Caco-2 (cell line): ENCODE data around the gene SLC25A21. TPM values are rescaled to one million over a fixed set of nuclear protein-coding genes. Genes with fewer than 3 reads are reported as not detected.

ENCODE experiments used
- BruUV-seq: library from RNA; stranded (reverse); fragments of 400-500 nt; replicated peaks from 2 replicates; lab custom pipeline; 2021; lab: Mats Ljungman, UMichigan
- CTCF ChIA-PET: fragments of 300-600 bp; sonication (Branson Sonifier 250); formaldehyde crosslinking; loops from one replicate; lab custom pipeline; 2022; ENCODE audit warnings: antibody characterized with exemption; lab: Charles Lee
- POLR2A ChIA-PET: fragments of 300-600 bp; sonication (Branson Sonifier 250); formaldehyde crosslinking; loops from one replicate; lab custom pipeline; 2022; ENCODE audit warnings: antibody characterized with exemption; lab: Charles Lee
- DNase-seq, 2 experiments: peaks; one replicate each; pipeline versions ENCODE4 v3.0.0 to v3.0.0-alpha.2; 2020 to 2022
- H3K27me3 ChIP-seq: replicated peaks from 2 replicates; pipeline ENCODE4 v1.6.0; 2011; ENCODE audit warnings: low read length; ENCODE audit not compliant: control insufficient read depth, insufficient read depth
- H3K36me3 ChIP-seq: 2 replicates; pipeline ENCODE4 v1.5.1; 2011; ENCODE audit warnings: low read length; ENCODE audit not compliant: control insufficient read depth, insufficient read depth
- H3K4me1 ChIP-seq: fragments of 250-450 bp; sonication (Bioruptor Pico); 2 replicates; pipeline ENCODE4 v1.5.1; 2020; ENCODE audit warnings: mild to moderate bottlenecking
- H3K4me3 ChIP-seq: 2 replicates; pipeline ENCODE4 v1.5.1; 2011; ENCODE audit warnings: low read depth, mild to moderate bottlenecking, control low read depth, low read length
- H3K9me3 ChIP-seq: fragments of 250-450 bp; sonication (Bioruptor Pico); 2 replicates; pipeline ENCODE4 v1.5.1; 2020; ENCODE audit warnings: mild to moderate bottlenecking, moderate library complexity
- H3K27ac Mint-ChIP-seq: one replicate; pipeline ENCODE4 v1.8.0; 2022; ENCODE audit warnings: mixed read lengths; ENCODE audit not compliant: unreplicated experiment
- H3K27me3 Mint-ChIP-seq: one replicate; pipeline ENCODE4 v1.8.0; 2022; ENCODE audit warnings: mixed read lengths; ENCODE audit not compliant: insufficient read depth, unreplicated experiment
- H3K36me3 Mint-ChIP-seq: one replicate; pipeline ENCODE4 v1.8.0; 2022; ENCODE audit warnings: mild to moderate bottlenecking, mixed read lengths; ENCODE audit not compliant: insufficient read depth, unreplicated experiment
- H3K4me1 Mint-ChIP-seq: one replicate; pipeline ENCODE4 v1.8.0; 2022; ENCODE audit warnings: low read depth, mixed read lengths; ENCODE audit not compliant: unreplicated experiment
- H3K4me3 Mint-ChIP-seq: one replicate; pipeline ENCODE4 v1.8.0; 2022; ENCODE audit warnings: mild to moderate bottlenecking, moderate library complexity, mixed read lengths; ENCODE audit not compliant: unreplicated experiment
- H3K9me3 Mint-ChIP-seq: one replicate; pipeline ENCODE4 v1.8.0; 2022; ENCODE audit warnings: mixed read lengths; ENCODE audit not compliant: unreplicated experiment
- intact Hi-C: fragments of 100-400 bp; cut with micrococcal nuclease; formaldehyde crosslinking; loops from one replicate; pipeline ENCODE4 v1.10.0; 2022; ENCODE audit not compliant: unreplicated experiment
- total RNA-seq: library from RNA; stranded (reverse); gene quantifications from 2 replicates; pipeline ENCODE4 v1.2.3, GENCODE V29; 2022
- TF ChIP-seq, protein P1 (sequence below), 2 experiments: fragments of 200-600 bp in 1 of 2; IDR thresholded peaks; 1 replicate in 1 of 2; 2 replicates in 1 of 2; pipeline versions ENCODE4 v1.5.1 to v1.8.0; 2011 to 2022; ENCODE audit warnings: antibody characterized with exemption in 1 of 2, control low read depth in 1 of 2, inconsistent platforms in 1 of 2, low read depth in 1 of 2, low read length in 1 of 2, mild to moderate bottlenecking in 1 of 2, moderate library complexity in 1 of 2; ENCODE audit not compliant: insufficient read depth in 1 of 2, severe bottlenecking in 1 of 2, unreplicated experiment in 1 of 2

The SLC25A21 gene
- total RNA-seq, 1 experiment from 2014 or later: 3.2 TPM

DNA sequence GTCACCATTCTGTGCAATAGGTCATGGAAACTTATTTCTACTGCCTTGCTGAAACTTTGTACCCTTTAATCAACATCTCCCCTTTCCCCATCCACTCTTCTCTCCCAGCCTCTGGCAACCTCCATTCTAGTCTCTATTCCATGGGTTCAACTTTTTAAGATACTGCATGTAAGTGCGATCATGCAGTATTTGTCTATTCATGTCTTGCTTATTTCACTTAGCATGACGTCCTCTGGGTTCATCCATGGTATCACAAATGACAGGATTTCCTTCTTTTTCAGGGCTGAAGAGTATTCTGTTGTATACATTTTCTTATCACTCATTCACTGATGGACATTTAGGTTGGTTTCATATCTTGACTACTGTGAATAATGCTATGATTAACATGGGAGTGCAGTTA lies 288.4 kb downstream of the SLC25A21 start:
- Mint-ChIP-seq H3K27me3 (no peaks in the 10 kb centered on the region), H3K36me3 (no peaks in the 10 kb centered on the region), H3K4me3 (no peak overlapping the region), H3K27ac (no peak overlapping the region), H3K9me3 (no peaks in the 10 kb centered on the region), H3K4me1 (no peaks in the 10 kb centered on the region)
- DNase-seq: no peak
- BruUV-seq: no TSS peak
- POLR2A ChIA-PET: no interaction called here
- CTCF ChIA-PET: no interaction called here
- TF ChIP-seq, protein P1, sequence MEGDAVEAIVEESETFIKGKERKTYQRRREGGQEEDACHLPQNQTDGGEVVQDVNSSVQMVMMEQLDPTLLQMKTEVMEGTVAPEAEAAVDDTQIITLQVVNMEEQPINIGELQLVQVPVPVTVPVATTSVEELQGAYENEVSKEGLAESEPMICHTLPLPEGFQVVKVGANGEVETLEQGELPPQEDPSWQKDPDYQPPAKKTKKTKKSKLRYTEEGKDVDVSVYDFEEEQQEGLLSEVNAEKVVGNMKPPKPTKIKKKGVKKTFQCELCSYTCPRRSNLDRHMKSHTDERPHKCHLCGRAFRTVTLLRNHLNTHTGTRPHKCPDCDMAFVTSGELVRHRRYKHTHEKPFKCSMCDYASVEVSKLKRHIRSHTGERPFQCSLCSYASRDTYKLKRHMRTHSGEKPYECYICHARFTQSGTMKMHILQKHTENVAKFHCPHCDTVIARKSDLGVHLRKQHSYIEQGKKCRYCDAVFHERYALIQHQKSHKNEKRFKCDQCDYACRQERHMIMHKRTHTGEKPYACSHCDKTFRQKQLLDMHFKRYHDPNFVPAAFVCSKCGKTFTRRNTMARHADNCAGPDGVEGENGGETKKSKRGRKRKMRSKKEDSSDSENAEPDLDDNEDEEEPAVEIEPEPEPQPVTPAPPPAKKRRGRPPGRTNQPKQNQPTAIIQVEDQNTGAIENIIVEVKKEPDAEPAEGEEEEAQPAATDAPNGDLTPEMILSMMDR (IDR thresholded peaks at IDR 0.05; ENCODE audit: insufficient read depth in 1 of 2, low read depth in 1 of 2, low read length in 1 of 2, severe bottlenecking in 1 of 2, unreplicated experiment in 1 of 2): no peak
- H3K4me1 ChIP-seq: no peaks in the 10 kb centered on the region
- no peaks in the 10 kb centered on the region for H3K36me3 ChIP-seq
- no peaks in the 10 kb centered on the region for H3K9me3 ChIP-seq
- H3K4me3 ChIP-seq: no peak overlapping the region
- intact Hi-C loops: no loop called here
- no peaks in the 10 kb centered on the region for H3K27me3 ChIP-seq

- ChIA-PET CTCF (interaction anchor here (0.5 kb wide), 1 partner anchor 56 kb away, joined by 3 read pairs; no protein-coding TSS in a partner anchor), POLR2A (no interaction called here)
- no peak for DNase-seq
- no TSS peak for BruUV-seq
- no peaks in the 10 kb centered on the region for H3K36me3 ChIP-seq
- H3K4me1 ChIP-seq: no peaks in the 10 kb centered on the region
- H3K27me3 ChIP-seq: no peaks in the 10 kb centered on the region
- Mint-ChIP-seq H3K4me1 (no peaks in the 10 kb centered on the region), H3K27ac (no peak overlapping the region), H3K9me3 (no peaks in the 10 kb centered on the region), H3K36me3 (no peaks in the 10 kb centered on the region), H3K27me3 (no peaks in the 10 kb centered on the region), H3K4me3 (no peak overlapping the region)
- intact Hi-C loops: no loop called here
- no peak overlapping the region for H3K4me3 ChIP-seq
- TF ChIP-seq, protein P1 (IDR thresholded peaks at IDR 0.05; ENCODE audit: insufficient read depth in 1 of 2, low read depth in 1 of 2, low read length in 1 of 2, severe bottlenecking in 1 of 2, unreplicated experiment in 1 of 2): no peak
- no peaks in the 10 kb centered on the region for H3K9me3 ChIP-seq
These were observed 292.1 kb downstream of the SLC25A21 start for GRCh38 chr14:36880276-36880675.

- no peaks in the 10 kb centered on the region for H3K4me1 Mint-ChIP-seq
- ChIA-PET CTCF (no interaction called here), POLR2A (no interaction called here)
- H3K4me3 ChIP-seq: no peak overlapping the region
- H3K9me3 ChIP-seq: no peaks in the 10 kb centered on the region
- TF ChIP-seq, protein P1 (IDR thresholded peaks at IDR 0.05; ENCODE audit: insufficient read depth in 1 of 2, low read depth in 1 of 2, low read length in 1 of 2, severe bottlenecking in 1 of 2, unreplicated experiment in 1 of 2): no peak
- no TSS peak for BruUV-seq
- H3K27ac Mint-ChIP-seq: no peak overlapping the region
- H3K27me3 Mint-ChIP-seq: no peaks in the 10 kb centered on the region
- H3K4me1 ChIP-seq: no peaks in the 10 kb centered on the region
- no peaks in the 10 kb centered on the region for H3K9me3 Mint-ChIP-seq
- intact Hi-C loops: no loop called here
- H3K27me3 ChIP-seq: no peaks in the 10 kb centered on the region
- no peak for DNase-seq
- H3K36me3 ChIP-seq: no peaks in the 10 kb centered on the region
- no peaks in the 10 kb centered on the region for H3K36me3 Mint-ChIP-seq
- H3K4me3 Mint-ChIP-seq: no peak overlapping the region
These were observed 292.8 kb downstream of the SLC25A21 start for GRCh38 chr14:36879558-36879957.
